GM12878 (cell line): ENCODE results near the gene ADCY5. TPM values are rescaled to one million over a fixed set of nuclear protein-coding genes. Genes with fewer than 3 reads are reported as not detected.

Experiments used
- ATAC-seq: fragments of 200-7000 bp; cut with Tn5 transposase; 3 replicates; pipeline ENCODE4 v1.9.1; 2020; ENCODE audit warnings: mild to moderate bottlenecking, moderate library complexity
- BruUV-seq: library from RNA; stranded (reverse); fragments of 400-500 nt; replicated peaks from 2 replicates; lab custom pipeline; 2021; lab: Mats Ljungman, UMichigan
- CTCF ChIA-PET: fragments of 300-600 bp; sonication (Branson Sonifier 250); formaldehyde crosslinking; extraction: SDS; loops from one replicate; lab custom pipeline; 2021; ENCODE audit warnings: inconsistent platforms; lab: Yijun Ruan, JAX
- POLR2A ChIA-PET: fragments of 350-600 bp; formaldehyde crosslinking; extraction: SDS; loops from one replicate; lab custom pipeline; 2021; ENCODE audit warnings: inconsistent platforms; lab: Charles Lee
- RAD21 ChIA-PET: fragments of 300-600 bp; sonication (Branson Sonifier 250); formaldehyde crosslinking; loops from one replicate; lab custom pipeline; 2023; ENCODE audit warnings: antibody characterized with exemption; ENCODE audit not compliant: unreplicated experiment; lab: Charles Lee
- SMC1A ChIA-PET: fragments of 300-600 bp; sonication (Branson Sonifier 250); formaldehyde crosslinking; loops from one replicate; lab custom pipeline; 2023; ENCODE audit not compliant: unreplicated experiment, uncharacterized antibody; lab: Charles Lee
- DNase-seq: peaks from one replicate; pipeline ENCODE4 v3.0.0-alpha.2; 2011; ENCODE audit warnings: low read depth, low spot score
- FAIRE-seq: peaks from 3 replicates; lab custom pipeline; 2011; peaks lifted over from hg19 to GRCh38; lab: Jason Lieb, UNC
- H2AFZ ChIP-seq: 2 replicates; pipeline ENCODE4 v1.6.0; 2011; ENCODE audit warnings: low read depth, low read length, control low read depth; ENCODE audit not compliant: control insufficient read depth
- H3K27ac ChIP-seq: 2 replicates; pipeline ENCODE4 v1.5.1; 2011; ENCODE audit warnings: control low read depth; ENCODE audit not compliant: control insufficient read depth, insufficient read depth
- H3K27me3 ChIP-seq, 2 experiments: replicated peaks in 1 of 2; 2 replicates each; pipeline versions ENCODE4 v1.6.0 to v1.6.1; 2011; ENCODE audit warnings: low read length in 1 of 2; ENCODE audit not compliant: control insufficient read depth in 2 of 2, insufficient read depth in 2 of 2
- H3K36me3 ChIP-seq, 2 experiments: 2 replicates each; pipeline ENCODE4 v1.5.1; 2011; ENCODE audit warnings: low read length in 1 of 2; ENCODE audit not compliant: control insufficient read depth in 2 of 2, insufficient read depth in 2 of 2
- H3K4me1 ChIP-seq: 2 replicates; pipeline ENCODE4 v1.6.1; 2011; ENCODE audit warnings: mild to moderate bottlenecking, low read length, moderate library complexity, mixed read lengths; ENCODE audit not compliant: control insufficient read depth, insufficient read depth
- H3K4me2 ChIP-seq: 2 replicates; pipeline ENCODE4 v1.6.0; 2011; ENCODE audit warnings: control low read depth; ENCODE audit not compliant: control insufficient read depth, insufficient read depth
- H3K4me3 ChIP-seq: fragments of 200-600 bp; sonication (generic); 2 replicates; pipeline ENCODE4 v1.5.1; 2016
- H3K79me2 ChIP-seq: 2 replicates; pipeline ENCODE4 v1.6.0; 2011; ENCODE audit warnings: low read length; ENCODE audit not compliant: control insufficient read depth, insufficient read depth
- H3K9ac ChIP-seq: 2 replicates; pipeline ENCODE4 v1.8.0; 2011; ENCODE audit warnings: low read length, control low read depth, mixed read lengths; ENCODE audit not compliant: control insufficient read depth, insufficient read depth
- H3K9me3 ChIP-seq: replicated peaks from 3 replicates; pipeline ENCODE4 v1.5.1; 2011; ENCODE audit warnings: mild to moderate bottlenecking, low read length; ENCODE audit not compliant: control insufficient read depth, insufficient read depth
- H4K20me1 ChIP-seq: 2 replicates; pipeline ENCODE4 v1.6.0; 2011; ENCODE audit not compliant: control insufficient read depth, insufficient read depth
- CHD1 ChIP-seq: IDR thresholded peaks from 2 replicates; pipeline ENCODE4 v1.6.1; 2012; ENCODE audit warnings: low read depth, low read length, improper control_type of control experiment
- E2F8 ChIP-seq: fragments of 450-650 bp; IDR thresholded peaks from 2 replicates; pipeline ENCODE4 v1.6.1; 2018; ENCODE audit warnings: mild to moderate bottlenecking, low read depth, moderate library complexity; ENCODE audit not compliant: partially characterized antibody
- ELK1 ChIP-seq: IDR thresholded peaks from 2 replicates; pipeline ENCODE4 v1.6.1; 2012; ENCODE audit warnings: low read depth, low read length, improper control_type of control experiment
- GABPA ChIP-seq: IDR thresholded peaks from 2 replicates; pipeline ENCODE4 v1.6.1; 2014; ENCODE audit warnings: antibody characterized with exemption, low read depth, mild to moderate bottlenecking, inconsistent platforms
- HCFC1 ChIP-seq: fragments of 150-350 bp; IDR thresholded peaks from 2 replicates; pipeline ENCODE4 v1.6.1; 2014; ENCODE audit warnings: low read length
- HDAC6 ChIP-seq: fragments of 200-600 bp; sonication (generic); IDR thresholded peaks from one replicate; pipeline ENCODE4 v1.8.0; 2017; ENCODE audit warnings: antibody characterized with exemption; ENCODE audit not compliant: unreplicated experiment
- HDGF ChIP-seq: fragments of 450-650 bp; IDR thresholded peaks from 2 replicates; pipeline ENCODE4 v1.6.1; 2016; ENCODE audit warnings: antibody characterized with exemption
- KLF5 ChIP-seq: fragments of 450-650 bp; IDR thresholded peaks from 2 replicates; pipeline ENCODE4 v1.6.1; 2014; ENCODE audit warnings: mild to moderate bottlenecking; ENCODE audit not compliant: partially characterized antibody
- MEF2A ChIP-seq: IDR thresholded peaks from 2 replicates; pipeline ENCODE4 v1.6.1; 2011; ENCODE audit warnings: low read depth, mild to moderate bottlenecking, low read length, moderate library complexity; ENCODE audit not compliant: insufficient read depth
- NKRF ChIP-seq: fragments of 450-650 bp; conservative IDR thresholded peaks from 2 replicates; pipeline ENCODE4 v1.6.1; 2017; ENCODE audit warnings: mild to moderate bottlenecking, moderate library complexity
- NR2C1 ChIP-seq: fragments of 450-650 bp; IDR thresholded peaks from 2 replicates; pipeline ENCODE4 v1.6.1; 2017; ENCODE audit warnings: antibody characterized with exemption, mild to moderate bottlenecking, moderate library complexity
- PAX5 ChIP-seq: IDR thresholded peaks from 2 replicates; pipeline ENCODE4 v1.6.1; 2011; ENCODE audit warnings: low read depth, low read length, borderline replicate concordance
- RELB ChIP-seq: fragments of 450-650 bp; IDR thresholded peaks from 2 replicates; pipeline ENCODE4 v1.6.1; 2017; ENCODE audit warnings: low read depth, mild to moderate bottlenecking, moderate library complexity
- TBL1XR1 ChIP-seq: IDR thresholded peaks from 2 replicates; pipeline ENCODE4 v1.6.1; 2012; ENCODE audit warnings: low read depth, low read length, improper control_type of control experiment
- TCF7 ChIP-seq: IDR thresholded peaks from 2 replicates; pipeline ENCODE4 v1.6.1; 2014; ENCODE audit warnings: antibody characterized with exemption, borderline replicate concordance
- ZNF24 ChIP-seq: fragments of 450-650 bp; IDR thresholded peaks from 2 replicates; pipeline ENCODE4 v1.6.1; 2017; ENCODE audit warnings: antibody characterized with exemption, mild to moderate bottlenecking
- ZSCAN29 ChIP-seq: fragments of 450-650 bp; IDR thresholded peaks from 2 replicates; pipeline ENCODE4 v1.6.1; 2017; ENCODE audit warnings: mild to moderate bottlenecking, moderate library complexity
- WGBS: methylation state at CpG from one replicate; pipeline ENCODE4 v1.1.6; 2016; ENCODE audit warnings: low lambda C conversion rate; ENCODE audit not compliant: insufficient replicate concordance, insufficient coverage; ENCODE audit errors: missing lambda C conversion rate; 5-methylcytosine and 5-hydroxymethylcytosine counted together
- in situ Hi-C: fragments of 300-500 bp; cut with MboI; formaldehyde crosslinking; loops from 9 replicates; pipeline ENCODE4 v1.14.3; 2018; ENCODE audit warnings: mixed read lengths
- intact Hi-C: fragments of 100-400 bp; cut with micrococcal nuclease; formaldehyde crosslinking; loops from one replicate; pipeline ENCODE4 v1.14.2; 2022; ENCODE audit not compliant: unreplicated experiment
- polyA plus RNA-seq, 11 experiments: library from polyadenylated mRNA; depleted of rRNA in 4 of 11; unstranded in 6 of 11; stranded (reverse) in 5 of 11; fragments of >200 nt; fragmentation: Nextera tagmentation in 4 of 11; fragmentation: Illumina TruSeq in 1 of 11; extraction: Ambion mirVana in 4 of 11; extraction: Trizol in 1 of 11; gene quantifications; 1 replicate in 1 of 11; 2 replicates in 10 of 11; pipeline versions ENCODE4 v1.2.1 to v1.2.3, GENCODE V29; 2011 to 2016; ENCODE audit warnings: inconsistent platforms in 2 of 11, missing spikeins in 2 of 11, low read depth in 1 of 11
- total RNA-seq, 4 experiments: library from RNA; depleted of rRNA in 3 of 4; stranded (reverse); fragments of >200 nt in 3 of 4; fragmentation: Illumina TruSeq in 1 of 4; extraction: Trizol in 1 of 4; gene quantifications; 2 replicates each; pipeline versions ENCODE4 v1.2.1 to v1.2.3, GENCODE V29; 2013 to 2021

Gene ADCY5
- total and polyA plus RNA-seq, 10 of the 15 experiments (the other 5 are each of a cell fraction or from before 2014, with no cell fraction given), result under 0.01 to 0.24 (median 0.02) TPM; not detected in 4

- 26% methylated on average over 13 of the region's 13 CpGs for WGBS
- POLR2A ChIA-PET, result no interaction called here
- H3K9ac ChIP-seq, result no peak overlapping the region
These were observed 75.4 kb downstream of the ADCY5 start for GRCh38 chr3:123373474-123373987.

More at GRCh38 chr3:123373474-123373987, 75.4 kb downstream of the ADCY5 start:
- Histone ChIP-seq H4K20me1 (no peaks in the 10 kb centered on the region; the same call in 1 of the 2 replicates), H3K4me1 (no peaks in the 10 kb centered on the region), H3K27me3 (no peaks in the 10 kb centered on the region; a peak in 1 of 4 replicates), H3K79me2 (no peaks in the 10 kb centered on the region), H3K9me3 (no peaks in the 10 kb centered on the region; the same call in 2 of the 3 replicates), H3K4me2 (no peak overlapping the region), H3K27ac (no peak overlapping the region), H3K36me3 (no peaks in the 10 kb centered on the region), H2AFZ (no peak overlapping the region), H3K4me3 (no peak overlapping the region)
- intact Hi-C loops (no loop called here), in situ Hi-C loops (no loop called here)
- ATAC-seq (no peak), DNase-seq (no peak), FAIRE-seq (no peak)
- SMC1A ChIA-PET, result interaction anchor here (1.2 kb wide), 1 partner anchor 17 kb away, joined by 4 read pairs; no protein-coding TSS in a partner anchor
- CTCF ChIA-PET, result no interaction called here
- TF ChIP-seq E2F8, result no peak
- no peak for TF ChIP-seq ELK1
- no peak for TF ChIP-seq CHD1
- no peak for TF ChIP-seq ZNF24
- no peak for TF ChIP-seq TBL1XR1
- TF ChIP-seq MEF2A, result no peak
- TF ChIP-seq ZSCAN29, result no peak
- TF ChIP-seq HCFC1, result no peak
- TF ChIP-seq HDAC6, result no peak
- TF ChIP-seq NKRF, result no peak
- no peak for TF ChIP-seq NR2C1
- TF ChIP-seq RELB, result no peak
- no peak for TF ChIP-seq HDGF
- no peak for TF ChIP-seq KLF5
- no peak for TF ChIP-seq TCF7
- no peak for TF ChIP-seq GABPA
- no peak for TF ChIP-seq PAX5
- RAD21 ChIA-PET, result no interaction called here
- BruUV-seq, result no TSS peak
